OCI-LY7 (cell line): ENCODE results near the gene AIFM1. TPM values are rescaled to one million over a fixed set of nuclear protein-coding genes. Genes with fewer than 3 reads are reported as not detected.

ENCODE experiments used
- BruUV-seq: library from RNA; stranded (reverse); fragments of 400-500 nt; replicated peaks from 2 replicates; lab custom pipeline; 2021; lab: Mats Ljungman, UMichigan
- CTCF ChIA-PET: fragments of 300-600 bp; sonication (Branson Sonifier 250); formaldehyde crosslinking; loops from one replicate; lab custom pipeline; 2022; ENCODE audit warnings: antibody characterized with exemption; ENCODE audit not compliant: unreplicated experiment; lab: Charles Lee
- POLR2A ChIA-PET: fragments of 300-600 bp; sonication (Branson Sonifier 250); formaldehyde crosslinking; loops from one replicate; lab custom pipeline; 2022; ENCODE audit warnings: antibody characterized with exemption; lab: Charles Lee
- DNase-seq: peaks from one replicate; pipeline ENCODE4 v3.0.0-alpha.2; 2015; ENCODE audit warnings: low spot score
- H2AFZ ChIP-seq: fragments of 200-600 bp; sonication (generic), shearing (Covaris generic); 2 replicates; pipeline ENCODE4 v1.6.1; 2014; ENCODE audit warnings: mild to moderate bottlenecking, antibody characterized with exemption, low read length, moderate library complexity
- H3K27ac ChIP-seq: fragments of 200-600 bp; sonication (generic); 2 replicates; pipeline ENCODE4 v1.5.1; 2014; ENCODE audit warnings: mixed run types, low read depth, mild to moderate bottlenecking, moderate library complexity, low read length, inconsistent platforms; ENCODE audit not compliant: poor library complexity, severe bottlenecking
- H3K36me3 ChIP-seq: fragments of 200-600 bp; sonication (generic); 2 replicates; pipeline ENCODE4 v1.6.1; 2014; ENCODE audit warnings: mild to moderate bottlenecking, antibody characterized with exemption, low read length, moderate library complexity, mixed read lengths; ENCODE audit not compliant: insufficient read depth
- H3K4me1 ChIP-seq: fragments of 200-600 bp; sonication (generic); 2 replicates; pipeline ENCODE4 v1.5.1; 2014; ENCODE audit warnings: mild to moderate bottlenecking, low read length; ENCODE audit not compliant: insufficient read depth, poor library complexity, severe bottlenecking
- H3K4me2 ChIP-seq: fragments of 200-600 bp; sonication (generic); 2 replicates; pipeline ENCODE4 v1.6.1; 2014; ENCODE audit warnings: mild to moderate bottlenecking, low read length
- H3K4me3 ChIP-seq: fragments of 200-600 bp; sonication (generic); 2 replicates; pipeline ENCODE4 v1.5.1; 2014; ENCODE audit warnings: mild to moderate bottlenecking, low read depth, low read length; ENCODE audit not compliant: poor library complexity, severe bottlenecking
- H3K79me2 ChIP-seq: fragments of 200-600 bp; sonication (generic); 2 replicates; pipeline ENCODE4 v1.6.1; 2016; ENCODE audit warnings: low read depth, mild to moderate bottlenecking, low read length, moderate library complexity, mixed read lengths; ENCODE audit not compliant: insufficient read depth
- H3K9me2 ChIP-seq: fragments of 200-600 bp; sonication (generic); 2 replicates; pipeline ENCODE4 v1.6.1; 2016; ENCODE audit warnings: mild to moderate bottlenecking, low read length, mixed read lengths; ENCODE audit not compliant: insufficient read depth
- H3K9me3 ChIP-seq: fragments of 200-600 bp; sonication (generic); 2 replicates; pipeline ENCODE4 v1.6.1; 2014; ENCODE audit warnings: mild to moderate bottlenecking, mixed run types, low read length, mixed read lengths
- H4K20me1 ChIP-seq: fragments of 200-600 bp; sonication (generic); 2 replicates; pipeline ENCODE4 v1.6.1; 2014; ENCODE audit warnings: mild to moderate bottlenecking, antibody characterized with exemption, low read length, moderate library complexity, mixed read lengths; ENCODE audit not compliant: insufficient read depth
- CTCF ChIP-seq: fragments of 200-600 bp; sonication (generic); conservative IDR thresholded peaks from 2 replicates; pipeline ENCODE4 v1.5.1; 2014; ENCODE audit warnings: mild to moderate bottlenecking, antibody characterized with exemption, low read length, moderate library complexity, mixed read lengths
- EZH2phosphoT487 ChIP-seq: fragments of 200-600 bp; sonication (generic); IDR thresholded peaks from 2 replicates; pipeline ENCODE4 v1.6.1; 2018; ENCODE audit warnings: low read depth, borderline replicate concordance, mild to moderate bottlenecking, mixed run types, antibody characterized with exemption, low read length, moderate library complexity, mixed read lengths
- intact Hi-C: fragments of 100-400 bp; cut with micrococcal nuclease; formaldehyde crosslinking; loops from one replicate; pipeline ENCODE4 v1.10.0; 2022; ENCODE audit not compliant: unreplicated experiment
- total RNA-seq, 2 experiments: library from RNA; depleted of rRNA in 1 of 2; stranded (reverse); fragments of >200 nt in 1 of 2; shearing (Covaris generic) in 1 of 2; gene quantifications; 2 replicates each; pipeline ENCODE4 v1.2.3, GENCODE V29; 2014 to 2022

The AIFM1 gene
- total RNA-seq, 2 experiments from 2014 or later, result 23.1 to 45.7 TPM

- Histone ChIP-seq H3K27ac (no peak overlapping the region), H2AFZ (no peak overlapping the region), H3K4me3 (no peak overlapping the region), H4K20me1 (no peaks in the 10 kb centered on the region), H3K79me2 (no peaks in the 10 kb centered on the region), H3K4me2 (no peak overlapping the region), H3K36me3 (no peaks in the 10 kb centered on the region; the same call in 1 of the 2 replicates), H3K9me3 (no peaks in the 10 kb centered on the region), H3K9me2 (no peaks in the 10 kb centered on the region), H3K4me1 (no peaks in the 10 kb centered on the region)
- intact Hi-C loops, result loop anchor here (10.0 kb wide), 1 partner anchor 273 kb away; no protein-coding TSS in a partner anchor
- CTCF ChIA-PET, result no interaction called here
- BruUV-seq, result no TSS peak
- POLR2A ChIA-PET, result no interaction called here
- no peak for DNase-seq
- TF ChIP-seq CTCF (no peak), EZH2phosphoT487 (no peak)
These were observed 31.8 kb upstream of the AIFM1 start for GRCh38 chrX:130197464-130197863.

GRCh38 chrX:130196466-130196865 is 30.8 kb upstream of the AIFM1 start:
- BruUV-seq, result no TSS peak
- CTCF ChIA-PET, result no interaction called here

More at GRCh38 chrX:130196466-130196865, 30.8 kb upstream of the AIFM1 start:
- Histone ChIP-seq H3K36me3 (no peaks in the 10 kb centered on the region), H3K9me2 (no peaks in the 10 kb centered on the region), H4K20me1 (no peaks in the 10 kb centered on the region), H3K79me2 (no peaks in the 10 kb centered on the region), H3K4me1 (peaks cover 6% of the 10 kb centered on the region), H3K9me3 (no peaks in the 10 kb centered on the region), H2AFZ (no peak overlapping the region), H3K4me2 (no peak overlapping the region), H3K4me3 (no peak overlapping the region), H3K27ac (no peak overlapping the region)
- TF ChIP-seq EZH2phosphoT487, result no peak
- no peak for TF ChIP-seq CTCF
- intact Hi-C loops, result loop anchor here (10.0 kb wide), 1 partner anchor 272 kb away; no protein-coding TSS in a partner anchor
- POLR2A ChIA-PET, result no interaction called here
- no peak for DNase-seq
